PC-9 (cell line): ENCODE results near the gene LRG1. TPM values are rescaled to one million over a fixed set of nuclear protein-coding genes. Genes with fewer than 3 reads are reported as not detected.

ENCODE experiments used
- BruUV-seq: library from RNA; stranded (reverse); fragments of 400-500 nt; replicated peaks from 2 replicates; lab custom pipeline; 2021; lab: Mats Ljungman, UMichigan
- CTCF ChIA-PET: fragments of 300-600 bp; sonication (Branson Sonifier 250); formaldehyde crosslinking; loops from one replicate; lab custom pipeline; 2022; ENCODE audit warnings: antibody characterized with exemption; lab: Charles Lee
- POLR2A ChIA-PET: fragments of 300-600 bp; sonication (Branson Sonifier 250); formaldehyde crosslinking; loops from one replicate; lab custom pipeline; 2022; ENCODE audit warnings: antibody characterized with exemption; ENCODE audit not compliant: unreplicated experiment; lab: Charles Lee
- DNase-seq, 2 experiments: peaks; one replicate each; pipeline versions ENCODE4 v3.0.0 to v3.0.0-alpha.2; 2015 to 2022; ENCODE audit warnings: mixed read lengths in 1 of 2
- H2AFZ ChIP-seq: fragments of 200-600 bp; sonication (generic); 2 replicates; pipeline ENCODE4 v1.8.1; 2017; ENCODE audit warnings: antibody characterized with exemption
- H3F3A ChIP-seq: fragments of 200-600 bp; sonication (generic); 2 replicates; pipeline ENCODE4 v1.8.1; 2017; ENCODE audit warnings: antibody characterized with exemption, mild to moderate bottlenecking, low read depth; ENCODE audit not compliant: insufficient read depth
- H3K27ac ChIP-seq: fragments of 200-600 bp; sonication (generic); 2 replicates; pipeline ENCODE4 v1.6.1; 2016; ENCODE audit warnings: mixed run types
- H3K27me3 ChIP-seq: fragments of 200-600 bp; sonication (generic); 2 replicates; pipeline ENCODE4 v1.6.1; 2016; ENCODE audit warnings: low read depth, mixed run types; ENCODE audit not compliant: insufficient read depth
- H3K36me3 ChIP-seq: fragments of 200-600 bp; sonication (generic); 2 replicates; pipeline ENCODE4 v1.6.1; 2016; ENCODE audit warnings: low read depth, mixed run types
- H3K4me1 ChIP-seq: fragments of 200-600 bp; sonication (generic); replicated peaks from 2 replicates; pipeline ENCODE4 v1.6.1; 2016; ENCODE audit warnings: mixed run types; ENCODE audit not compliant: insufficient read depth
- H3K4me2 ChIP-seq: fragments of 200-600 bp; sonication (generic); 2 replicates; pipeline ENCODE4 v1.6.1; 2017; ENCODE audit warnings: mixed run types
- H3K4me3 ChIP-seq: fragments of 200-600 bp; sonication (generic); 2 replicates; pipeline ENCODE4 v1.6.1; 2016; ENCODE audit warnings: mixed run types
- H3K79me2 ChIP-seq: fragments of 200-600 bp; sonication (generic); 2 replicates; pipeline ENCODE4 v1.6.1; 2017; ENCODE audit warnings: low read depth, mixed run types
- H3K9me2 ChIP-seq: fragments of 200-600 bp; sonication (generic); 2 replicates; pipeline ENCODE4 v1.8.1; 2017; ENCODE audit warnings: mild to moderate bottlenecking; ENCODE audit not compliant: insufficient read depth
- H3K9me3 ChIP-seq: fragments of 200-600 bp; sonication (generic); 2 replicates; pipeline ENCODE4 v1.8.1; 2016; ENCODE audit warnings: low read depth; ENCODE audit not compliant: insufficient read depth
- H4K20me1 ChIP-seq: fragments of 200-600 bp; sonication (generic); 2 replicates; pipeline ENCODE4 v1.8.1; 2017; ENCODE audit not compliant: insufficient read depth
- EZH2 ChIP-seq: fragments of 200-600 bp; sonication (generic); IDR thresholded peaks from 2 replicates; pipeline ENCODE4 v1.8.0; 2017; ENCODE audit warnings: antibody characterized with exemption, low read depth
- intact Hi-C: fragments of 100-400 bp; cut with micrococcal nuclease; formaldehyde crosslinking; loops from one replicate; pipeline ENCODE4 v1.10.0; 2022; ENCODE audit not compliant: unreplicated experiment
- total RNA-seq: library from RNA; stranded (reverse); gene quantifications from 2 replicates; pipeline ENCODE4 v1.2.3, GENCODE V29; 2021
- TF ChIP-seq, protein P1 (sequence below): fragments of 200-600 bp; sonication (generic); conservative IDR thresholded peaks from 2 replicates; pipeline ENCODE4 v1.6.1; 2017; ENCODE audit warnings: mixed run types, antibody characterized with exemption, mild to moderate bottlenecking, moderate library complexity

LRG1 gene
- total RNA-seq, 1 experiment from 2014 or later, result 25.6 TPM

DNA sequence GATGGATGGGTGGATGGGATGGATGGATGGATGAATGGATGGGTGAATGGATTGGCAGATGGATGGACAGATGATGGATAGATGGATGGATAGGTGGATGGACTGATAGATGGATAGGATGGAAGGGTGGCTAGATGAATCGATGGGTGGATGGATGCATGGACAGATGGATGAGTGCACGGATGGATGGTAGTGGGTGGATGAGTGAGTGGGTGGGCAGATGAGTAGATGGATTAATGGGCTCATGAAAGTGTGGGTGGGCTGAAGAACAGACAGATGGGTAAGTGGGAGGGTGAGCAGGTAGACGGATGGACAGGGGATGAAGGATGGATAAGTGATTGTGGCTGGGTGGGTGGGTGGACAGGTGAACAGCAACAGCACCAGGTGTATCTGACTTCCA, 13.9 kb upstream of the LRG1 start:
- DNase-seq, result no peak
- TF ChIP-seq, protein P1, sequence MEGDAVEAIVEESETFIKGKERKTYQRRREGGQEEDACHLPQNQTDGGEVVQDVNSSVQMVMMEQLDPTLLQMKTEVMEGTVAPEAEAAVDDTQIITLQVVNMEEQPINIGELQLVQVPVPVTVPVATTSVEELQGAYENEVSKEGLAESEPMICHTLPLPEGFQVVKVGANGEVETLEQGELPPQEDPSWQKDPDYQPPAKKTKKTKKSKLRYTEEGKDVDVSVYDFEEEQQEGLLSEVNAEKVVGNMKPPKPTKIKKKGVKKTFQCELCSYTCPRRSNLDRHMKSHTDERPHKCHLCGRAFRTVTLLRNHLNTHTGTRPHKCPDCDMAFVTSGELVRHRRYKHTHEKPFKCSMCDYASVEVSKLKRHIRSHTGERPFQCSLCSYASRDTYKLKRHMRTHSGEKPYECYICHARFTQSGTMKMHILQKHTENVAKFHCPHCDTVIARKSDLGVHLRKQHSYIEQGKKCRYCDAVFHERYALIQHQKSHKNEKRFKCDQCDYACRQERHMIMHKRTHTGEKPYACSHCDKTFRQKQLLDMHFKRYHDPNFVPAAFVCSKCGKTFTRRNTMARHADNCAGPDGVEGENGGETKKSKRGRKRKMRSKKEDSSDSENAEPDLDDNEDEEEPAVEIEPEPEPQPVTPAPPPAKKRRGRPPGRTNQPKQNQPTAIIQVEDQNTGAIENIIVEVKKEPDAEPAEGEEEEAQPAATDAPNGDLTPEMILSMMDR, result no peak
- TF ChIP-seq EZH2, result no peak
- Histone ChIP-seq H3K27ac (no peak overlapping the region), H3K4me3 (no peak overlapping the region), H3K9me2 (no peaks in the 10 kb centered on the region), H2AFZ (no peak overlapping the region), H3K79me2 (no peaks in the 10 kb centered on the region), H3K27me3 (no peaks in the 10 kb centered on the region), H3F3A (peaks cover 1% of the 10 kb centered on the region), H3K36me3 (no peaks in the 10 kb centered on the region), H4K20me1 (no peaks in the 10 kb centered on the region), H3K9me3 (no peaks in the 10 kb centered on the region), H3K4me2 (no peak overlapping the region), H3K4me1 (no peaks in the 10 kb centered on the region)
- ChIA-PET POLR2A (no interaction called here), CTCF (no interaction called here)
- BruUV-seq, result no TSS peak
- intact Hi-C loops, result no loop called here

DNA sequence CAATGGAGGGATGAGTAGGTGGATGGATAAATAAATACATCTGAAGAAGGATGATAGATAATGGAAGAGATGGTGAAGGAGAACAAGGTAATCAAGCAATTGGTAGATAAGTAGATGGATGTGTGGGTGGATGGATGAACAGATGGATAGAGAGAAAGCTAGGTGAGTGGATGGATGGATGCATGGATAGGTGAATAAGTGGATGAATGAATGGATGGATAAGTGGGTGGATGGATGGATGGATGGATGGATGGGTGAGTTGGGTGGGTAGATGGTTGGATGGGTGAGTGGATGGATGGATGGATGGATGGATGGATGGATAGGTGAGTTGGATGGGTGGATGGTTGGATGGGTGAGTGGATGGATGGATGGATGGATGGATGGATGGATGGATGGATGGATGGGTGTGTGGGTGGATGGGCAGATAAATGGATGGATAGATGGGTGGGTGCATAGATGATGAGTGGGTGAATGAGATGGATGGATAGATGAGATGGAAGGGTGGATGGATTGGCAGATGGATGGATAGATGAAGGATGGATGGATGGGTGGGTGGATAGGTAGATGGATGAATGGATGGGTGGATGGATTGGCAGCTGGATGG, 13.4 kb upstream of the LRG1 start:
- POLR2A ChIA-PET, result no interaction called here
- BruUV-seq, result no TSS peak
- H3K27me3 ChIP-seq, result no peaks in the 10 kb centered on the region
- H3K9me2 ChIP-seq, result no peaks in the 10 kb centered on the region
- no peaks in the 10 kb centered on the region for H3K9me3 ChIP-seq
- no peak overlapping the region for H3K27ac ChIP-seq
- no peaks in the 10 kb centered on the region for H3K36me3 ChIP-seq
- H3K4me3 ChIP-seq, result no peak overlapping the region
- no peak overlapping the region for H2AFZ ChIP-seq
- no peak for DNase-seq
- no peaks in the 10 kb centered on the region for H3K79me2 ChIP-seq
- CTCF ChIA-PET, result no interaction called here
- no peaks in the 10 kb centered on the region for H3K4me1 ChIP-seq
- intact Hi-C loops, result no loop called here
- H3F3A ChIP-seq, result no peaks in the 10 kb centered on the region; the same call in 1 of the 2 replicates
- no peaks in the 10 kb centered on the region for H4K20me1 ChIP-seq
- TF ChIP-seq, protein P1, result no peak
- TF ChIP-seq EZH2, result no peak
- H3K4me2 ChIP-seq, result no peak overlapping the region

DNA sequence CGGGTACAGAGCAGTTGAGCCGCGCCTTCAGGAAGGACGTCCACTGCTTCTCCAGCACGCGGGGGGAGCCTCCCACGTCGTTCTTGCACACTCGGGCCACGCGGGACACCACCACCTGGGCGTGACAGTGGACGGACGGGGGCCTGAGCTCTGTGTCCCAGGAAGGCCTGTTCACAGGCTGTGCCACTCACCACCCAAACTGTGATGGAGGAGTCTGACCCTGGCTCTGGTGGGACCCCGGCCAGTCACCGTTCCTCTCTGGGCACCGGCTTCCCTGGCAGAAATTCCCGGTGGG, 12.6 kb upstream of the LRG1 start:
- Histone ChIP-seq H3K4me1 (no peaks in the 10 kb centered on the region), H4K20me1 (no peaks in the 10 kb centered on the region), H3K9me3 (no peaks in the 10 kb centered on the region), H3F3A (no peaks in the 10 kb centered on the region; the same call in 1 of the 2 replicates), H3K27ac (no peak overlapping the region), H3K27me3 (no peaks in the 10 kb centered on the region), H3K4me3 (no peak overlapping the region), H3K79me2 (no peaks in the 10 kb centered on the region), H3K4me2 (no peak overlapping the region), H3K9me2 (no peaks in the 10 kb centered on the region), H2AFZ (no peak overlapping the region), H3K36me3 (no peaks in the 10 kb centered on the region)
- no TSS peak for BruUV-seq
- no peak for TF ChIP-seq EZH2
- TF ChIP-seq, protein P1, result no peak
- CTCF ChIA-PET, result no interaction called here
- intact Hi-C loops, result no loop called here
- POLR2A ChIA-PET, result no interaction called here
- no peak for DNase-seq
